ENCODE measurements around the gene RPL3. TPM values are rescaled to one million over a fixed set of nuclear protein-coding genes. Genes with fewer than 3 reads are reported as not detected.
A peak's percentile ranks its signal among the peaks of the same experiment; 100 is the strongest.

Gene RPL3
- total RNA-seq, 1 experiment from 2014 or later, result 1,668 TPM

DNA sequence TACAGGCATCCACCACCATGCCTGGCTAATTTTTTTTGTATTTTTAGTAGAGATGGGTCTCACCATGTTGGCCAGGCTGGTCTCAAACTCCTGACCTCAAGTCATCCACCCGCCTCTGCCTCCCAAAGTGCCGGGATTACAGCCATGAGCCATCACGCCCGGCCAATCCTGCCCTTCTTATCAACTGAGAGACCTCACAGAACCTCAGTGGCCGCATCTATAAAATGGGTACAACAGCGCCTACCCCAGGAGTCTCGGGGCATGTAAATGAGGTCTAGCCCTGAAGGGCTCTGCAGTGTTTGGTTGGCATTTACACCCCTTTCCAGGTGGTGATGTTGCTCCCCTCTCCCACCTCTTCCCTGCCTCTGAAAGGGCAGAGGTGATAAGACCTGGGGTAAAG lies 42.1 kb upstream of the RPL3 start:
- Mint-ChIP-seq H3K27me3 (ENCODE audit: insufficient read depth, unreplicated experiment) (no peaks in the 10 kb centered on the region), H3K36me3 (ENCODE audit: insufficient read depth, unreplicated experiment) (no peaks in the 10 kb centered on the region), H3K4me1 (ENCODE audit: low read depth, unreplicated experiment) (peaks cover 27% of the 10 kb centered on the region), H3K4me3 (ENCODE audit: unreplicated experiment) (no peak overlapping the region), H3K9me3 (ENCODE audit: unreplicated experiment) (no peaks in the 10 kb centered on the region), H3K27ac (ENCODE audit: unreplicated experiment) (peak overlapping the region; percentile 66)
- DNase-seq, result no peak
- no TSS peak for BruUV-seq (replicated peaks)
- Histone ChIP-seq H3K4me1 (peaks cover 19% of the 10 kb centered on the region), H3K4me3 (ENCODE audit: low read depth, low read length) (no peak overlapping the region), H3K9me3 (no peaks in the 10 kb centered on the region), H3K27me3 (replicated peaks; ENCODE audit: control insufficient read depth, insufficient read depth, low read length) (no peaks in the 10 kb centered on the region), H3K36me3 (ENCODE audit: control insufficient read depth, insufficient read depth, low read length) (no peaks in the 10 kb centered on the region)
- no peak for TF ChIP-seq CTCF (IDR thresholded peaks at IDR 0.05; ENCODE audit: insufficient read depth in 1 of 2, low read depth in 1 of 2, low read length in 1 of 2, severe bottlenecking in 1 of 2, unreplicated experiment in 1 of 2)
- ChIA-PET POLR2A (interaction anchor here (0.7 to 1.0 kb wide), 2 partner anchors 18 to 42 kb away, joined by 3 read pairs; no protein-coding TSS in a partner anchor), CTCF (no interaction called here)
- intact Hi-C loops (cut with micrococcal nuclease; ENCODE audit: unreplicated experiment), result no loop called here

DNA sequence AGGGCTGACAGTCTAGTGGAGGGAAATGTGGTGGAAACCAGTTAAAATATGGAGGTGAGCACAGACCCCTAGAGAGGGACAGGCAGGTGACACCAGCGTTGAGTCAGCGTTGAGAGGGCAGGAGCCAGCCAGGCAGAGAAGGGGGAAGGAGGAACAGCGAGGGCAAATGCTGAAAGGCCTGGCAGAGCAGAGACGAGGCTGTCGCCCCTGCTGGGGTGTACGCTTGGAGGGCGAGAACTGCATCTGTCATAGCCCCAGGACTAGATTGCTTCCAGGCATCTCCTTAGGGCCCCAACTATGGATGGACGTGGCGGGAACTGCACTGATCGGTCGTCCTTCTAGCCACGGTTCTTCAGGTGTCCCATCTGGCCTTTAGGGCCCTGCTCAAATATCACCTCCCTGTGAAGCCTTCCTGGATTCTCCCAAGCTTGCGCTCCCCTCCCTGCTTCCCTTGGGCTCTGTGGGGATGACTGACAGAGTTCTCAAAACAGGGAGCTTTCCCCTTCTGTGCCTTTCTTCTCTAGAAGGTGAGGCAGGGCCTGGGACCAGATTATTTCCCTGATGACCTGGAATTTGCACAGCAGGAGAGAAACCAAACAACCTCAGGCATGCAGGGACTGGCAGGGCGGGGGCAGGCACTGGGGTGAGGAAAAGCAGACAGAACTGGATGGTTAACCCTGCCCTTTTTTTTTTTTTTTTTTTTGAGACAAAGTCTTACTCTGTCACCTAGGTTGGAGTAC lies 41.4 kb upstream of the RPL3 start:
- peak overlapping the region; percentile 66 for H3K27ac Mint-ChIP-seq (ENCODE audit: unreplicated experiment)
- no peak for TF ChIP-seq CTCF (IDR thresholded peaks at IDR 0.05; ENCODE audit: insufficient read depth in 1 of 2, low read depth in 1 of 2, low read length in 1 of 2, severe bottlenecking in 1 of 2, unreplicated experiment in 1 of 2)
- intact Hi-C loops (cut with micrococcal nuclease; ENCODE audit: unreplicated experiment), result no loop called here

GRCh38 chr22:39360242-39360641 lies 40.8 kb upstream of the RPL3 start:
- Mint-ChIP-seq H3K36me3 (ENCODE audit: insufficient read depth, unreplicated experiment) (no peaks in the 10 kb centered on the region), H3K9me3 (ENCODE audit: unreplicated experiment) (no peaks in the 10 kb centered on the region), H3K4me1 (ENCODE audit: low read depth, unreplicated experiment) (peaks cover 27% of the 10 kb centered on the region), H3K27ac (ENCODE audit: unreplicated experiment) (peak overlapping the region; percentile 66), H3K4me3 (ENCODE audit: unreplicated experiment) (no peak overlapping the region), H3K27me3 (ENCODE audit: insufficient read depth, unreplicated experiment) (no peaks in the 10 kb centered on the region)
- ChIA-PET POLR2A (no interaction called here), CTCF (no interaction called here)
- Histone ChIP-seq H3K36me3 (ENCODE audit: control insufficient read depth, insufficient read depth, low read length) (no peaks in the 10 kb centered on the region), H3K4me1 (peaks cover 19% of the 10 kb centered on the region), H3K9me3 (no peaks in the 10 kb centered on the region), H3K27me3 (replicated peaks; ENCODE audit: control insufficient read depth, insufficient read depth, low read length) (no peaks in the 10 kb centered on the region), H3K4me3 (ENCODE audit: low read depth, low read length) (no peak overlapping the region)
- TF ChIP-seq CTCF (IDR thresholded peaks at IDR 0.05; ENCODE audit: insufficient read depth in 1 of 2, low read depth in 1 of 2, low read length in 1 of 2, severe bottlenecking in 1 of 2, unreplicated experiment in 1 of 2), result no peak
- no peak for DNase-seq
- intact Hi-C loops (cut with micrococcal nuclease; ENCODE audit: unreplicated experiment), result no loop called here
- no TSS peak for BruUV-seq (replicated peaks)

More for the DNA sequence above, 41.4 kb upstream of the RPL3 start:
- Histone ChIP-seq H3K9me3 (no peaks in the 10 kb centered on the region), H3K4me3 (ENCODE audit: low read depth, low read length) (no peak overlapping the region), H3K36me3 (ENCODE audit: control insufficient read depth, insufficient read depth, low read length) (no peaks in the 10 kb centered on the region), H3K27me3 (replicated peaks; ENCODE audit: control insufficient read depth, insufficient read depth, low read length) (no peaks in the 10 kb centered on the region), H3K4me1 (peaks cover 19% of the 10 kb centered on the region)
- POLR2A ChIA-PET, result interaction anchor here (0.7 to 1.0 kb wide), 2 partner anchors 17 to 41 kb away, joined by 3 read pairs; no protein-coding TSS in a partner anchor
- no TSS peak for BruUV-seq (replicated peaks)
- H3K9me3 Mint-ChIP-seq (ENCODE audit: unreplicated experiment), result no peaks in the 10 kb centered on the region
- no peak overlapping the region for H3K4me3 Mint-ChIP-seq (ENCODE audit: unreplicated experiment)
- CTCF ChIA-PET, result no interaction called here
- H3K4me1 Mint-ChIP-seq (ENCODE audit: low read depth, unreplicated experiment), result peaks cover 27% of the 10 kb centered on the region
- H3K27me3 Mint-ChIP-seq (ENCODE audit: insufficient read depth, unreplicated experiment), result no peaks in the 10 kb centered on the region
- peak; percentile 74 to 78 for DNase-seq
- no peaks in the 10 kb centered on the region for H3K36me3 Mint-ChIP-seq (ENCODE audit: insufficient read depth, unreplicated experiment)
